ENCODE results near the gene EEF1AKMT3.

EEF1AKMT3 gene

DNA sequence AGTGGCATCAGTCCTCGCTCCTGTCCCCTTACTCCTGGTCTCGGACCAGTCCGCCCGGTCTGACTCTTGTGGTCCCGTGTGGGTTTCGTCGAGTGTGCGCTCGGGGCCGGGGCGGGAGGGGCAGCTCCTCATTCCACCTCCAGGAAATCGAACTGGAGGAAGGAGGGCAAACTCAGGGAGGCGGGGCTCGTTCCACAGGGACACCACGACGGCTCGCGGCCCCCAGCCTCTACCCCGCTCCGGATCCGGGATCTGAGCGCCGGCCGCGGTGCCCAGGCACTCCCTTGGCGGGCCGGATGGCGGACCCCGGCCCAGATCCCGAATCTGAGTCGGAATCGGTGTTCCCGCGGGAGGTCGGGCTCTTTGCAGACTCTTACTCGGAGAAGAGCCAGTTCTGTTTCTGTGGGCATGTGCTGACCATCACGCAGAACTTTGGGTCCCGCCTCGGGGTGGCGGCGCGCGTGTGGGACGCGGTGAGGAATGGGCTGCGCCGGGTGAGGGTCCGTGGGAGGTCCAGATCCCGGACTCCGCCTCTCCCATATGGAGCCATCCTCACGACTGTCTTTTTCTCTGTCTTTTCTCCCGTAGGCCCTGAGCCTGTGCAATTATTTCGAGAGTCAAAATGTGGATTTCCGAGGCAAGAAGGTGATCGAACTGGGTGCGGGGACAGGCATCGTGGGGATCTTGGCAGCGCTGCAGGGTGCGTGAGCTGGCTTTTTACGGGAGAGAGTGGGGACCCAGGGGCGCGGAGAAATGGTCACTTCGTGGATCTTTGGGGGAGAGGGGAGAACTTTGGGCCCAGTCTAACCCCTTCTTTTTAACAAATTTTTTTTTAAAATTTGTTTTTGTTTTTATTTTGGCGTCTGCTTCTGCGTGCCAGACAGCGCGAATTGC, at the start of gene EEF1AKMT3:
TSS of gene EEF1AKMT3 (plus strand) at position 186 of the 894 bp plus-strand sequence. CDS start at position 297, 111 bp downstream.
- no peak for DNase-seq

DNA sequence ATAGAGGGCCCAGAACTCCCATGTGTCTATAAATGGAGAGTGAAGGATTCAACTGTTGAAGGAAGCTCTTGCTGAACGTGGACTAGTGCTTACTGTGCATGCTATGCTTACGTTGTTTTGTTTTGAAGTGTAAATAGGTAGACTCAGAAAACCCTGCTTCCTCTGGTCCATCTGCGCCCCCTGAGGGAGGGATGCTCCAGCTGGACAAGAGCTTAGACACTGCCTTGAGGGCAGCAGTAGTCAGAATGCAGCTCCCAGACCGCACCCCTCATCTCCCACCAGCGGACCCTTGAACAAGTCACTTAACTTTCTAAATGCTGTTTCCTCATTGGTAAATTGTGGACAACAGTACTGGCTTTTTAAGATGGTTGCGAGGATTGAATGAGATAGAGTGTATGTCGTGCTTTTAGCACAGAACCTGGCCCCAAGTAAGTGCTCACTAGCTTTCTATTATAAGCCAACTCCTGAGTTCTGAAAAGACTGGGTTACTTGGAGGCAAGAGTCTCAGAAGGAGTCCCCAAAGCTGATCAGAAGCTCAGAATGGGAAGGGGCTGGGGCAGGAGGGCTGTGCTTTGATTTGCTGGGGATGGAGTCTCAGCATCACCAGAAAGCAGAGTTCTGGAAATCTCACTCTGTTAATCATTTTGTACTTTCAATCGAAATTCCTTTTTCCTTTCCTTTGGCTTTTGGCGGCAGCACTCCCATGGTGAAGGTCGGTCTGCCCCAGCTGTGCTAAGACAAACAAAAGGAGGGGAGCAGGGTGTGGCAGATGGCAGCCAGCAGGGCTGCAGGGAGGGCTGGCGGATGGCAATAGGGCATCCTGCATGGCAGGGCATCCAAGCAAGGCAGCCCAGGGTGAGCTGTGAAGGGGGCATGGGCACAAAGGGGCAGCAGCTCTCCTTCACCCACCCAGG, 49.4 kb upstream of the EEF1AKMT3 start:
- no peak for DNase-seq

DNA sequence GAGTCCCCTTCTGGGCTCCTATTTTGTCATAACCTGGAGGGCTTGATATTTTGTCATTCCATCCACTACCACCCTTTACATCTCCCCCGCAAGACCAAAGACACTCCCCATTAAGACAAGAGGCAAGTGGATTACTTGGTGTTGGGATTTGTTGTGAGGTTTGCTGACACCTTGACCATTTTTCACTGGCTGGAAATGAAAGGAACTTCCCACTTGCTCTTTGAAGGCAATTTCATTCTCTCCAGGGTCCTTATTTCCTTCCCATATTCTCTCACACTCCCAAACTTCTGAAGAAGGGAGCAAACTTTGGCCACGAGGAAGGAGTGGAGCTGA, 48.8 kb upstream of the EEF1AKMT3 start:
- no peak for DNase-seq

DNA sequence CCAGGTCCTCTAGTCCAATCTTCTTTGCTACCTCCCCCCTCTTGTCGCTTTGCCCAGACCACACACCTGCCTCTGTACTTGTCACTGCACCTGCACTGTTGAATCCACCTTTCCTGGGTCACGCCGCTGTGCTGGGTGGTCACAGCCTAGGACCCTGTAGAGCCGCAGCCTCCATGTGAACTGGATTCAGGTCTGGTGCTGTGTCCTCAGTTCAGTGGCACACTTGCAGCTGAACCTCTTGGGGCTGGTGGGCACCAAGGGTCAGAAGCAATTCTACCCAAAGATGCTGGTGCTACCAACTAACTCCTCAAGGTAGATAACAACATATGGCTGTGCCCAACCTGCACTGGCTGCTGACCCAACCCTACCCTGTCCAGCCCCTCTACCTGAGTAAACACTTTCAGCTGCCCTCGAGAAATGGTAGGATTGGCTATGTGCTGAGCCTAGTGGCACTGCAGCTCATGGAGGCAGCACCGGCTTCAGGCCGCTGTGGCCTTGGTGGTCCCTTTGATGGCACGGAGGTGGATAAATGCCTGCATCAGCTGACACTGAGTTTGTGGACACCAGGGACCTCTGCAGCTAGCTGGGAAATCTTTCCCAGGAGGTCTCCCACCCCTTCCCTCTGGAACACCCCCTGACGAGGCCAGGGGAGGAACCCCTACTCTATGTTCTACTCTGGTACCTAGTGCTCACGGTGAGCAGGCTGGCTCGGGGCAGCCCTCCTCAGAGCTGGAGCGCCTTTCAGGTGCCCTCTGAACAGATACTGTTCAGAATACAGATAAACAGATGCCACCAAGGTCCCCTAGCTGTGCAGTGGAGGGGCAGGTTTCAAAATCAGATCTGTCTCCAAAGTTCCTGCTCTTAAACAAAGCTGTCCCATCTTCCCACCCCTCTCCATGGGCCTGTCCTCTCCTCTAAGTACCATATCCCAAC, 48.1 kb upstream of the EEF1AKMT3 start:
- DNase-seq: no peak

DNA sequence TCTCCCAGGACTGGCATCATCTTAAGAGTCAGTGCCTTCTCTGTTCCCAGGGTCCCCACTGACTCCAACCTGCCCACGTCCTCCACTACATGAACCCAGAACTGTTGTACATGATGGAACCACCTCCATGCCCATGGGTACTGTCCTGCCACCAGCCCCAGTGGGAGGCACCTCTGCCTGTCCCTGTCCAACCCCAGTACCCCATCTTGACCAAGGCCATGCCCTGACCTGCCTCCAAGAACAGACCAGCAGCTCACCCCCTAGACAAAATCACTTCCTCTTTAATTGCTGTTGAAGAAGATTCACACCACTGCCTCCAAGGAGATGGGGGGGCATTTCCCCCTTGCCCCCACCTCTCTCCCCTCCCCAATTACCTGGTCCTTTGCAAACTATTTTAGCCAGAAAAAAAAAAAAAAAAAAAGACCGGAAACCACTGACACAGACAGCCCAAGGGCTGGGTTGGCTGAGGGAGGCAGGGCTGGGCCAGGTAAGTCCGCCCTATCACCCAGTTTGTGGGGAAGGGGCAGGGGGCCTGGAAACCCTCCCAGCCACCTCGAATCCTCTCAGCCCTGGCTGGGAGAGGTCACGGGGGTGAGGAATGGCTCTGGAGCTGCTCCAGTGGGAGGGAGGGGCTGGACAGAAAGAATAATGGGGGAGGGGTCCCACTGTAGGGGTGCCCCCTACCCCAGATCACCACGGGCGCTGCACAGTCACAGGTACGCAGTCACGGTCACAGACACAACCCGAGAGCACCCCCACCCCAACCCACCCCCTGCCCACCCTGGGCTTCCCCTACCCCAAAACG, 47.3 kb upstream of the EEF1AKMT3 start:
- DNase-seq: no peak

DNA sequence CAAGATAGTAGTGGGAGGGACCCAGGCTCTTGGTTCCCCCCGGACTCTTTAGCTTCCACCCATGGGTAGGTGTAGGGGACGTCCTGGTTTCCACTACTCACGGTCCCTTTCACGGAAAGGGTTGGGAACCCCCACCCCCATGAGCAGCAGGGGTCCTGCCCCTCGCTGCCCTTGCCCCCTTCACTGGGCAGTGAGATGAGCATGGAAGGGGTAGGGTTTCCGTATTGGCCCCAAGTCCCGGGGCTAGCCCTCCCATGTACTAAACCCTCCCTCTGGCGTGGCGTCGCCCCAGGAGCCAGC, 46.6 kb upstream of the EEF1AKMT3 start:
- DNase-seq: no peak

DNA sequence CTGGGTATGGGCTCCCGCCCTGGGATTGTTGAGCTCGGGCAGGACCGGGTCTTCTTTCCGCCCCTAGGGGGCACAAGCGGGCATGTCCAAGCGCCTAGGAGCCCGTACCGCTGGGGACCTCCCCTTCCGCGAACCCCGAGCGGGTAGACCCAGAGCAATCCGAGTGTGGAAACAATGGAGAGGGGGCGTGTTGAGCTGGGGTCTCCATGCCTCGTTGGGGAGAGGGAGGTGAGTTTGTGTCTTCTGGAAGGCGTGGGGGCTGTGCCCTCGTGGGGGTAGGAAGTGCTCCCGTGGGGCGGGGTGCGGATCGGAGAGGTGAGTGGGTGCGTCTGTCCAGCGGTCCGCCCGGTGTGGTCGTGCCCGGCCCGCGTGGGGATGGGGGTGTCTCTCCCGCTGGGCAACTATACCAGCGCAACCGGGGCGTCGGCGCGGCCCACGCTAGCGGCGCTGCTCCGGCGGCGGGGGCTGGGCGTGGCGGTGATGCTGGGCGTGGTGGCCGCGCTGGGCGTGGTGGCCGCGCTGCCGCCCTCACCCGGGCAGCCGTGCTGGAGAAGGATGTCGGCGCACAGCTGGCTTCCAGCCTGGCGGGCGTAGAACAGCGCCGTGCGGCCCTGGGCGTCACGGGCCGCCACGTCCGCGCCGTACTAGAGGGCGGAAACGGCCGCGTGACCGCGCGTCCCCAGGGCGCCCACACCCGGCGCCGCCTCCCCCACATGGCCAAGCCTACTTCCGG, 46.1 kb upstream of the EEF1AKMT3 start:
- peak; percentile 66 for DNase-seq

DNA sequence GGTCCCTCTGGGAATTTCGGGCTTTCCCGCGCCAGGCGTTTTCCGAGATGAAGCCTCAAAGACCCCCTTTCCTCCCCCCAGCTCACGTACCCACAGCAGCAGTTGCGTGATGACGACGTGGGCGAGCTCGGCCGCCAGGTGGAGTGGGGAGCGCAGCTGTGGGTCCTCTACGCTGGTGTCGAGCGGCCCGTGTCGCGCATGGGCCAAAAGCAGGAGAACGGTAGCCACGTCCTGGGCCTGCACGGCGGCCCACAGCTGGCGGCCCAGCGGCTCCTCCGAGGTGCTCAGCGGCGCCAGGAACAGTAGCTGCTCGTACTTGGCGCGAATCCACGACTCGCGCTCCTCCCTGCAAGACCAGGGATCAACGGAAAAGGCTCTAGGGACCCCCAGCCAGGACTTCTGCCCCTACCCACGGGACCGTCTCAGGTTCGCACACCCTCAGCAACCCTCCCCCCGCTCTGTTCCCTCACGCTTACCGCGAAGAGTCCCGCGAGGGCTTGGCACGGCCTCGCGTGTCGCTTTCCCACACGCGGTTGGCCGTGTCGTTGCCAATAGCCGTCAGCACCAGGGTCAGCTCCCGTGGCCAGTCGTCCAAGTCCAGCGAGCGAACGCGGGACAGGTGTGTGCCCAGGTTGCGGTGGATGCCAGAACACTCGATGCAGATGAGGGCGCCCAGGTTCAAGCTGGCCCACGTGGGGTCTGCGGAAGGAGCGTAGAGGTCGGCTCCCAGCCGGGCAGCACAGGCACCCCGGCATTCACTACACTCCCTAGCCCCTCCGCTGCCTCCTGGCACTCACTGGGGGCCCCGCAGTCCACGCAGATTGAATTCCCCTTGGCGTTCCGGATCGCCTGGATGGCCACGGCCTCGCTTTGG, 45.3 kb upstream of the EEF1AKMT3 start:
- DNase-seq: no peak

DNA sequence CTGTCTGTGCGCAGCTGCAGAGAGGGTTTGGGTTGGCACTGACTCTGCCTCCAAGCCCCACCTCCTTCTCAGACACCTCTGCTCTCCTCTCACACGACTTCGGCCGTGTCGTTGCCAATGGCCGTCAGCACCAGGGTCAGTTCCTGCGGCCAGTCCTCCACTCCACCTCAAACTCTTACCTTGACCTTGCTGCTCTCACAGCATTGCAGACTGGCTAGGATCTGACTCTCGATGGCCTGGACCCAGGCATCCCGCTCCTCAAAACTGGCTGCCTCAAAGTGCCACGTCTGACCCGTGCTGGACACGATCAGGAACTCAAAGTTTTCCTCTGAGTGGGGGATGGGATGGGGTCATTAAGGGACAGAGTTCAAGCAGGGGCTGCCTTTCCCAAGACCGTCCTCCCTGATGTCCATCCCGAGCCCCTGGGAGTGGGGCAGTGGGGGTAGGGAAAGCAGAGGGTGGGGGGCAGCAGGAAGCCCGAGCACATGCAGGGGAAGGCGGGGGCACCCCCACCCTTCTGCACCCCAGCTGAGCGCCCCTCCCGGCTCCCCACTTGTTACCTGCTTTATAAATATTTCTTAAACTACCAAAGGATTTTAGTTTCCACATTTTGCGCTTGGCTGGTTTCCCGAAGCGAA, 44.5 kb upstream of the EEF1AKMT3 start:
- no peak for DNase-seq

DNA sequence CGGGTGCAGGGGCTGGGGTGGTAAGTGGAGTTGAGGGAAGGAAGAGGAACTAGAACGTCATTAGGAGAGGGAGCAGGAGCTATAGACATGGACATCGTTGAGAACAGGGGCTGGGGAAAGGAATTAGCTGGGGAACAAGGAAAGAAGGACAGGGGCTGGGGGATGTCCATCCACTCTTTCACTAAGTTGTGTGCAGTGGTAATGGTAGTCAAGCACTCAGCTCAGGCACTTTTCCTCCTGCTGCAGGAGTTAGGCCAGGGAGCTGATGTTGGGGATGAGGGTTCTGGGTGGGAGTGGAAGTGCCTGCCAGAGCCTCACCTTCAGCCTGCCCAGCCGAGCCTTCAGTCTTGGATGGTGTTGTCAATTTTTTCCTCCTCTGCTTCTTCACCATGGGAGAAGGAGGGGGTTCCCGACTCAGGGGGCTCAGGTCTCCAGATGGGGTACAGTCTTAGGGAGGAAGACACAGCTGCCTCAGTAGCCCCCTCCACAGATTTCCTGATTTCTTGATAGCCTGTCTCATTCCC, 43.0 kb upstream of the EEF1AKMT3 start:
- no peak for DNase-seq

DNA sequence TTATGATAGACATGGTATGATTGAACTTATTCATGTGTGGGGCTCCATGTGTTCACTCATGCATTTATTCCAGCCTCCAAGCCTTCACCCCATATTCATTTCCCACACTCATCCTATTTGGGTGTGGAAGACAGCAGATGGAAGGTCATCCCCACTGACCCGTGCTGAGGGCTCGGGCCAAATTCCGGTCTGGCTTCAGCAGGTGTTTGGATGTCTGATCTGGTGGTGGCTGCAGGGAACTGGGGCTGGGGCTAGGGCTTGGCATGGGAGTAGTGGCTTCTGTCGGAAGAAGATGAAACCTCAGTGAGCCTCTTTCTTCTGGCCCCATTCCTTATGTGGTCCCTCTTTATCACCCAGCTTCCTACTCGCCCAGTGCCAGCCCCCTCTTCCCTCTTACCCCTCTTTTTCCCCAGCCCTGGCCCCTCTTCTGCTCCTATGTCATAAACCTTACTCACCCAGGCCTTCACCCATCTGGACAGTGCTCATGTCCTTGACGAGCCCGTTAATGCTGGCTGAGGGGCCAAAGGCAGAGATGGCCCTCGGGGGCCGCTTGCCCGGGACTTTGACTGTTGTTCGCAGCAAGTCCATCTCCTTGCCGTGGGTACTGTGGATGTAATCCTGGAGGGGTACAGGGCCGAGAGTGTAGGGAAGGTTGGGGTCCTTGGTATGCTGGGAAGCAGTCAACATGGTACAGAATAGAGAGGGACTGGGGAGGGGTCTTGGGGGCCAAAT, 41.9 kb upstream of the EEF1AKMT3 start:
- no peak for DNase-seq

DNA sequence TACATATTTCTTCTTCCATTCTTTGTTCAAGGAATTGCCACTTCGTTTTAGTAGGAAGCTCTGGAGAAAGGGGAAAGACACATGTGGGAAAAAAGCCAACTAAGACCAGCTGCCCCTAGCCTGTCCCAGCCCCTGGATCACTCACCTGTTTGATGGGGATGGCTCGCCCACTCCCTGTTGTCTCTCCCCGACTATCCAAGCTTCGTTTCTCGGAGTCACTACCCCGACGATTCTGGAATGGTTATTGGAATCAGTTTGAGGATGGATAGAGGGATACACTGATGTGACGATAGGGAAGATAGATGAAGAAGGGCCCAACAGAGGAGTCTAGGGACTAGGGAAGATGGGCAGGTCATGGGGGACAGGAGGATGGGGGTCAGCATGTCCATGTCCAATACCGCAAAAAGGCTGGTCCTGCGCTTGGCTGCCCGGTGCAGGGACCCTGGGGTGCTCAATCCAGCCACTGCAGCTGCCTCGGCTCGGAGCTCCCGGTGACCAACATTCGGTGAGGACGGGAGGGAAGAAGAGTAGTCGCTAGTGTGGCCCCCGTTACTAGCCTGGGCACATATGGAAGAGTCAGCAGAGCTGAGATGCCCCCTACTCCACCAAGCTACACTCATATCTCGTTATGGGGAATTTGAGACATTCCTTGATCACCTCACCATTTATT, 40.9 kb upstream of the EEF1AKMT3 start:
- DNase-seq: no peak

DNA sequence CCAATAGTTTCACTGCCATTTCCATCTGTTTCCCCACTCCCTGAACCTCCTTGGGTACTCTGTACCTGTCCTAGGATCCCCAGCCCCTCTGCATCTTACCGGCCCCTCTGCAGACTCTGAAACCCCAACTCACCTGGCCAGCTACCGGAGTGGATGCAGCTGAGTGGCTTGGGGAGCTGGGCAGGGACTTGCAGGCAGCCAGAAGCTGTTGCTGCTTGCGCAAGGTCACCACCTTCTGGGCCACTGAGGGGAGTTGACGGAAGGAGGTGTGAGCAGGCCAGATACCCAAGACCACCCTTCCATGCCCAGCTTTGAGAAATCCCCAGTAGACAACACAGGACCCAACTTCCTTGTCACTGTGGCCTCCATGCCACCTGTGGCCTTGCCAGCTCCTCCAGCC, 40.1 kb upstream of the EEF1AKMT3 start:
- no peak for DNase-seq

DNA sequence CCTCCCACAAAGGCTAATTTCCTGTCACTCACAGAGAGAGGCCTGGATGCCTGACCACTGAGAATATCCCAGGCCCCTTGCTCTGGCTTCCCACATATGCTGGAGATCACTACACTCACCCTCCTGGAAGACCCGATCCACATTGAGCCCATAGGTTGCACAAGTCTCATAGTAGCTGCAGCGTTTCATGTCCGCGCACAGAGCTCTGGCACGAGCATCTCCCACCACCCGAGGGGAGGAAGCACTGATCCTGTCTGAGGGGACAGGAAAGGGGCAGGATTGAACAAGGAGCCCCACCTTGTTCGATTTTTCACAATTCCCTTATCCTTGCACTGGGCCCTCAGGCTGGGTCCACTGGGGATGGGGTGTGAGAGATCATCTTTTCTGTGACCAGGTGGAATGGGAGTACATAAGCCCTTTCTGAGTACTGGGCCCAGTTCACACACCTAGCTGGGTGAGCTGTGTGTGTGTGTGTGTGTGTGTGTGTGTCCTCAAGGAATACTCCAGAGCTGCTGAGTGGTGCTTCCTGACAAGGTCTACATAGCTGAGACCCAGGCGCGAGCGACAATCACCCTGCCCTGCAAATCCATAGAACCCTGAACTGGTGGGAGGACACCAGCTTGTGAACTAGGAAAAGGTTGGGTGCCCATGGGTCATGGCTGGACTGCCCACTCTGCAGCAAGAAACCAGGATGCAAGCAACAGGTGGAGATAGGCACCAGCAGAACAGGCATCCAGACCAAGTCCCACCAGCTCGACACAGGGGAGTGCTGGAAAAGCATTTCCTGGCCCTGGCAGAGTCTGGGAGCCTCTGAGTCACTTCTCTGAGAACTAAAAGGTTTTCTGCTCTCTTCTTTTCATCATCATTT, 39.5 kb upstream of the EEF1AKMT3 start:
- DNase-seq: no peak

DNA sequence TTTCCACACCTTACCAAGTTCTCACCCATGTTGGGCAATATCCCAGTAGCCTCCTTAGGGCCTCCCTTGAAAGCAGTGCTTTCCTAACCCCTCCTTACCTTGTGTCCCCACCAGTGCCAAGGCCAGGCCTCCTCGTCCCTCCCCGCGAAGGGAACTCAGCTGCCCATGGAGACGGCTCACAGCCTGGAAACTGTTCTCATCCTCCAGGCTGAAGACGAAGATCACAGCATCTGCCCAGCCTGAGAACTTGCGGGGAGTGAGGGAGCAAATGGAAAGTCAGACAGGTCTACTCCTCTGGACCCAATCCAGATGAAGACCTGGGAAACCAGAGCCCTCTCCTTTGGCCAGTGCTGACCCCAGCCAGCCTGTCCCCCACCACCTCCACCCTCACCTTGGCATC, 38.5 kb upstream of the EEF1AKMT3 start:
- no peak for DNase-seq

DNA sequence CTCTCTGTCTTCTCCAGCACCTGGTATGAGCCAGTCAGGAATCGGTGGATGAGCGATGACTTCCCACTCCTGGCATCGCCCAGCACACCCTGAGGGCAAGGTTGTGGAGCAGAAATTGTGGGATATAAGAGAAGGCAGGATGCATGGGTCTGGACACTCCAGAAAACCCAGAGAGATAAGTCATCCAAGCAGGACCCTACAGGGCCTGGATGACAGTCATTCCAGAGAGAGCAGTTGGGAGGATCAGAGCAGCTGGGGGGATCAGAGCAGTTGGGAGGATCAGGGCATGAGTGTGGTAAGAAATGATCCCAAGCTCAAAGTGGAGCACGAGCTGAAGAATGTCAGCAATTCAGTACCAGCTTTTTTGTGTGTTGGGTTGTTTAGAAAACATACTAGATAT, 37.8 kb upstream of the EEF1AKMT3 start:
- DNase-seq: no peak

DNA sequence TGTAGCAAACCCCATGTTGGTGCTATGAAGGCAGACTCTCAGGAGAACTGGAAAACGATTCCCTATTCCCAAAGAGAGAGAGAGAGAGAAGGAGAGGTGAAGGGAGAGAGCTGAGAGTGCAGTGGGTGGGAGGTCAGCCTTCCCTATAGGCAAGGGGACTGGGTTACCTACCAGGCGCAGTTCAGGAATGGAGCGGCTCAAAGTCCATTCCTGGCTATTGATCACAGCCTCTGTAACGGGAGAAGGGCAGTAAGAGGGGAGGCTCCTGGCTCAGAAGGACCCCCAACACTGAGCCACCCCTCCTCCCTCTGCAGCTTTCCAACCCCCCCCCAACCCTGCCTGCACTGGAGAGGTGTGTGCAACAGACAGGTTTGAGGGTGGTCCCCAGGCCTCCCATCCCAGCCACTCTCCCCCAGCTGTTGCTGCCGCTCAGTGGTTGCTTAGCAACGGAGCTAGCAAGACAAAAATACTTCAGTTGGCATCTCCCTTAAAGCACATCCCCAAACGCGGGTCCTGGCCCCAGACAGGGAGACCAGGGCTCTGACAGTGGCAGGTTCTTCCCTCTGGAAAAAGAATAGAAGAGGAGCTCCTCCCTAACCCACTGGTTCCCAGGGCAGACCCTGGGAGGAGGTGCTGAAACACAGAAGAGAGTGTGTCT, 37.1 kb upstream of the EEF1AKMT3 start:
- no peak for DNase-seq

All from NCI-H1092 (cell line).